Neural cell (in vitro differentiated cells): ENCODE measurements around the gene SEC22A. TPM values are rescaled to one million over a fixed set of nuclear protein-coding genes. Genes with fewer than 3 reads are reported as not detected.

ENCODE experiments used
- H2AFZ ChIP-seq: fragments of 200-600, 300-800 bp; sonication (generic), shearing (Covaris generic); 2 replicates; pipeline ENCODE4 v1.6.0; 2014; ENCODE audit warnings: low read depth, mild to moderate bottlenecking, antibody characterized with exemption, low read length, moderate library complexity
- H3F3A ChIP-seq: fragments of 200-600 bp; shearing (Covaris generic); 2 replicates; pipeline ENCODE4 v1.6.1; 2016; ENCODE audit warnings: mild to moderate bottlenecking, moderate library complexity, mixed read lengths, antibody characterized with exemption, low read length; ENCODE audit not compliant: insufficient read depth, poor library complexity, severe bottlenecking
- H3K27ac ChIP-seq: fragments of 200-600, 300-800 bp; sonication (generic), shearing (Covaris generic); 2 replicates; pipeline ENCODE4 v1.5.1; 2014; ENCODE audit warnings: mild to moderate bottlenecking, low read length, moderate library complexity
- H3K27me3 ChIP-seq: fragments of 300-800, 200-600 bp; sonication (generic), shearing (Covaris generic); 2 replicates; pipeline ENCODE4 v1.6.0; 2014; ENCODE audit warnings: mild to moderate bottlenecking, low read depth, low read length, moderate library complexity; ENCODE audit not compliant: insufficient read depth
- H3K36me3 ChIP-seq: fragments of 300-800, 200-600 bp; sonication (generic), shearing (Covaris generic); 2 replicates; pipeline ENCODE4 v1.5.1; 2014; ENCODE audit warnings: mild to moderate bottlenecking, antibody characterized with exemption, low read length, moderate library complexity; ENCODE audit not compliant: insufficient read depth
- H3K4me2 ChIP-seq: fragments of 300-800, 200-600 bp; sonication (generic), shearing (Covaris generic); 2 replicates; pipeline ENCODE4 v1.6.0; 2014; ENCODE audit warnings: mild to moderate bottlenecking, low read length
- H3K4me3 ChIP-seq: fragments of 300-800, 200-600 bp; sonication (generic), shearing (Covaris generic); 2 replicates; pipeline ENCODE4 v1.5.1; 2014; ENCODE audit warnings: mild to moderate bottlenecking, low read length, moderate library complexity
- H3K79me2 ChIP-seq: fragments of 200-600 bp; shearing (Covaris generic); replicated peaks from 2 replicates; pipeline ENCODE4 v1.6.0; 2014; ENCODE audit warnings: mild to moderate bottlenecking, low read length, moderate library complexity; ENCODE audit not compliant: insufficient read depth
- H3K9ac ChIP-seq: fragments of 300-800, 200-600 bp; sonication (generic), shearing (Covaris generic); 2 replicates; pipeline ENCODE4 v1.6.1; 2016; ENCODE audit warnings: mild to moderate bottlenecking, low read length, mixed read lengths
- H3K9me2 ChIP-seq: fragments of 200-600 bp; shearing (Covaris generic); 2 replicates; pipeline ENCODE4 v1.6.1; 2016; ENCODE audit warnings: mild to moderate bottlenecking, low read length, mixed read lengths; ENCODE audit not compliant: insufficient read depth
- H3K9me3 ChIP-seq: fragments of 200-600, 300-800 bp; sonication (generic), shearing (Covaris generic); 2 replicates; pipeline ENCODE4 v1.6.1; 2016; ENCODE audit warnings: mild to moderate bottlenecking, mixed run types, low read length, moderate library complexity, mixed read lengths
- H4K20me1 ChIP-seq: fragments of 200-600 bp; shearing (Covaris generic); 2 replicates; pipeline ENCODE4 v1.6.1; 2016; ENCODE audit warnings: mild to moderate bottlenecking, mixed run types; ENCODE audit not compliant: insufficient read depth
- EP300 ChIP-seq: fragments of 450-650 bp; conservative IDR thresholded peaks from 2 replicates; pipeline ENCODE4 v1.6.1; 2014; ENCODE audit warnings: antibody characterized with exemption, mild to moderate bottlenecking, moderate library complexity; ENCODE audit not compliant: poor library complexity, severe bottlenecking
- EZH2 ChIP-seq: fragments of 200-600, 300-800 bp; shearing (Covaris generic), sonication (generic); IDR thresholded peaks from 2 replicates; pipeline ENCODE4 v1.6.1; 2014; ENCODE audit warnings: antibody characterized with exemption, low read length, borderline replicate concordance, mild to moderate bottlenecking; ENCODE audit not compliant: insufficient read depth, poor library complexity, severe bottlenecking
- MXI1 ChIP-seq: fragments of 450-650 bp; conservative IDR thresholded peaks from 2 replicates; pipeline ENCODE4 v1.6.1; 2014; ENCODE audit warnings: antibody characterized with exemption, mild to moderate bottlenecking; ENCODE audit not compliant: poor library complexity, severe bottlenecking
- POLR2AphosphoS5 ChIP-seq: IDR thresholded peaks from 2 replicates; pipeline ENCODE4 v1.6.1; 2012
- RAD21 ChIP-seq: fragments of 450-650 bp; conservative IDR thresholded peaks from 2 replicates; pipeline ENCODE4 v1.6.1; 2014; ENCODE audit warnings: antibody characterized with exemption, mild to moderate bottlenecking, moderate library complexity
- SMC3 ChIP-seq: fragments of 450-650 bp; conservative IDR thresholded peaks from 2 replicates; pipeline ENCODE4 v1.6.1; 2014; ENCODE audit warnings: antibody characterized with exemption, mild to moderate bottlenecking, moderate library complexity; ENCODE audit not compliant: poor library complexity
- TAF1 ChIP-seq: IDR thresholded peaks from 2 replicates; pipeline ENCODE4 v1.6.1; 2012; ENCODE audit warnings: low read depth
- polyA plus RNA-seq: library from polyadenylated mRNA; depleted of rRNA; stranded (reverse); fragments of >200 nt; gene quantifications from 2 replicates; pipeline ENCODE4 v1.2.3, GENCODE V29; 2014
- TF ChIP-seq, protein P1 (sequence below): IDR thresholded peaks from 2 replicates; pipeline ENCODE4 v1.6.1; 2012; ENCODE audit warnings: borderline replicate concordance
- TF ChIP-seq, protein P2 (sequence below): fragments of 450-650 bp; IDR thresholded peaks from 2 replicates; pipeline ENCODE4 v1.5.1; 2014; ENCODE audit warnings: antibody characterized with exemption, mild to moderate bottlenecking, moderate library complexity; ENCODE audit not compliant: poor library complexity, severe bottlenecking

SEC22A gene
- polyA plus RNA-seq, 1 donor from 2014 or later, result 44.0 TPM

DNA sequence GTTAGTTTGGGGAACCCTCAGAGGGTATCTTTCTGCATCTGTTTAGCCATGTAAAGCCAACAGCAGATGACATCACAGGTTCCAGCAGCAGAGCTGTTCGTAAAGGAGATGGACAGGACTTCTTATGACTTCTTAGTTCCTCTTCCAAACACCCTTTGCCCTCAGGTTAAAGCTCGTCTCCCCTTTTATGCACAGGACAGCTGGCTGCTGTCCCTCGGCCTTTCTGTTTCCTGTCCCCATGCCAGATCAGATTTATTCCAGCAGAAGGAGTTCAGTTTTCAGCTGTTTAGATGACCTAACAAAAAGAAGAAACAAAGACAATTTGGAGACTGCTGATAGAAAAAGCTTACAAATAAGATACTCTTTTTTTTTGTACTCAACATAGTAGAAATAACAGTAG lies 45.1 kb downstream of the SEC22A start:
- peaks cover 6% of the 10 kb centered on the region for H3K36me3 ChIP-seq

DNA sequence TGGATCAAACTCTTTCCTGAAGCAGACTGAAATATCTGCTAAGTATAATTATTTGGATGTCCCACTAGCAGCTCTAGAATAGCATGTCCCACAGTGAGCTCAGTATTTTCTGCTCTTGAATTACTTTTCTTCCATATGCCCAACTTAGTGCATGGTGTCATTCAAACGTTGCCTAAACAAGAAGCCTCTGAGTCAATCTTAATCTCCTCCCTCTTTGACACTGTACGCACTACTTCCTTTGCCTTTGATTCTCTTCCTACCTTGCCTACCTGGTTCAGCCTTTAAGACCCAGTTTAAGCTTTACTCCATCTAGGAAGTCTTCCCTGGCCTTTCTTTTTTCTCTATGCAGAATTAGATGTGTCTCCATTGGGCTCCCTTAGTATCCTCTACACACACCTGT lies 54.5 kb downstream of the SEC22A start:
- no peaks in the 10 kb centered on the region for H3F3A ChIP-seq
- no peaks in the 10 kb centered on the region for H3K27me3 ChIP-seq
- H3K79me2 ChIP-seq, result no peaks in the 10 kb centered on the region
- no peak overlapping the region for H2AFZ ChIP-seq
- H3K27ac ChIP-seq, result no peak overlapping the region
- H3K9ac ChIP-seq, result no peak overlapping the region
- no peaks in the 10 kb centered on the region for H4K20me1 ChIP-seq
- no peaks in the 10 kb centered on the region for H3K9me2 ChIP-seq
- no peak overlapping the region for H3K4me3 ChIP-seq
- TF ChIP-seq SMC3 (no peak), TAF1 (no peak), POLR2AphosphoS5 (no peak), MXI1 (no peak), EZH2 (no peak), RAD21 (no peak), EP300 (no peak)
- TF ChIP-seq, protein P1, sequence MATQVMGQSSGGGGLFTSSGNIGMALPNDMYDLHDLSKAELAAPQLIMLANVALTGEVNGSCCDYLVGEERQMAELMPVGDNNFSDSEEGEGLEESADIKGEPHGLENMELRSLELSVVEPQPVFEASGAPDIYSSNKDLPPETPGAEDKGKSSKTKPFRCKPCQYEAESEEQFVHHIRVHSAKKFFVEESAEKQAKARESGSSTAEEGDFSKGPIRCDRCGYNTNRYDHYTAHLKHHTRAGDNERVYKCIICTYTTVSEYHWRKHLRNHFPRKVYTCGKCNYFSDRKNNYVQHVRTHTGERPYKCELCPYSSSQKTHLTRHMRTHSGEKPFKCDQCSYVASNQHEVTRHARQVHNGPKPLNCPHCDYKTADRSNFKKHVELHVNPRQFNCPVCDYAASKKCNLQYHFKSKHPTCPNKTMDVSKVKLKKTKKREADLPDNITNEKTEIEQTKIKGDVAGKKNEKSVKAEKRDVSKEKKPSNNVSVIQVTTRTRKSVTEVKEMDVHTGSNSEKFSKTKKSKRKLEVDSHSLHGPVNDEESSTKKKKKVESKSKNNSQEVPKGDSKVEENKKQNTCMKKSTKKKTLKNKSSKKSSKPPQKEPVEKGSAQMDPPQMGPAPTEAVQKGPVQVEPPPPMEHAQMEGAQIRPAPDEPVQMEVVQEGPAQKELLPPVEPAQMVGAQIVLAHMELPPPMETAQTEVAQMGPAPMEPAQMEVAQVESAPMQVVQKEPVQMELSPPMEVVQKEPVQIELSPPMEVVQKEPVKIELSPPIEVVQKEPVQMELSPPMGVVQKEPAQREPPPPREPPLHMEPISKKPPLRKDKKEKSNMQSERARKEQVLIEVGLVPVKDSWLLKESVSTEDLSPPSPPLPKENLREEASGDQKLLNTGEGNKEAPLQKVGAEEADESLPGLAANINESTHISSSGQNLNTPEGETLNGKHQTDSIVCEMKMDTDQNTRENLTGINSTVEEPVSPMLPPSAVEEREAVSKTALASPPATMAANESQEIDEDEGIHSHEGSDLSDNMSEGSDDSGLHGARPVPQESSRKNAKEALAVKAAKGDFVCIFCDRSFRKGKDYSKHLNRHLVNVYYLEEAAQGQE, result no peak
- TF ChIP-seq, protein P2, sequence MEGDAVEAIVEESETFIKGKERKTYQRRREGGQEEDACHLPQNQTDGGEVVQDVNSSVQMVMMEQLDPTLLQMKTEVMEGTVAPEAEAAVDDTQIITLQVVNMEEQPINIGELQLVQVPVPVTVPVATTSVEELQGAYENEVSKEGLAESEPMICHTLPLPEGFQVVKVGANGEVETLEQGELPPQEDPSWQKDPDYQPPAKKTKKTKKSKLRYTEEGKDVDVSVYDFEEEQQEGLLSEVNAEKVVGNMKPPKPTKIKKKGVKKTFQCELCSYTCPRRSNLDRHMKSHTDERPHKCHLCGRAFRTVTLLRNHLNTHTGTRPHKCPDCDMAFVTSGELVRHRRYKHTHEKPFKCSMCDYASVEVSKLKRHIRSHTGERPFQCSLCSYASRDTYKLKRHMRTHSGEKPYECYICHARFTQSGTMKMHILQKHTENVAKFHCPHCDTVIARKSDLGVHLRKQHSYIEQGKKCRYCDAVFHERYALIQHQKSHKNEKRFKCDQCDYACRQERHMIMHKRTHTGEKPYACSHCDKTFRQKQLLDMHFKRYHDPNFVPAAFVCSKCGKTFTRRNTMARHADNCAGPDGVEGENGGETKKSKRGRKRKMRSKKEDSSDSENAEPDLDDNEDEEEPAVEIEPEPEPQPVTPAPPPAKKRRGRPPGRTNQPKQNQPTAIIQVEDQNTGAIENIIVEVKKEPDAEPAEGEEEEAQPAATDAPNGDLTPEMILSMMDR, result no peak
- H3K36me3 ChIP-seq, result no peaks in the 10 kb centered on the region
- no peaks in the 10 kb centered on the region for H3K9me3 ChIP-seq
- no peak overlapping the region for H3K4me2 ChIP-seq

More for the DNA sequence above, 45.1 kb downstream of the SEC22A start:
- no peak overlapping the region for H3K4me2 ChIP-seq
- H3K9me2 ChIP-seq, result no peaks in the 10 kb centered on the region
- no peak overlapping the region for H3K4me3 ChIP-seq
- no peak overlapping the region for H3K9ac ChIP-seq
- no peak overlapping the region for H3K27ac ChIP-seq
- no peaks in the 10 kb centered on the region for H3K27me3 ChIP-seq
- H3K79me2 ChIP-seq, result no peaks in the 10 kb centered on the region
- TF ChIP-seq SMC3, result no peak
- no peak for TF ChIP-seq EP300
- TF ChIP-seq TAF1, result no peak
- TF ChIP-seq, protein P1, result no peak
- TF ChIP-seq RAD21, result no peak
- no peak for TF ChIP-seq POLR2AphosphoS5
- TF ChIP-seq EZH2, result no peak
- TF ChIP-seq, protein P2, result no peak
- no peak for TF ChIP-seq MXI1
- no peak overlapping the region for H2AFZ ChIP-seq
- no peaks in the 10 kb centered on the region for H3F3A ChIP-seq
- H3K9me3 ChIP-seq, result no peaks in the 10 kb centered on the region
- no peaks in the 10 kb centered on the region for H4K20me1 ChIP-seq
